ENCODE results near the gene MGST3.
"Not testable (repeated sequence)": the region's sequence is repeated elsewhere in the genome, so short reads cannot be mapped to it uniquely, and the experiment has no call there.

MGST3 gene

GRCh38 chr1:165630629-165631341, at the start of gene MGST3:
Gene MGST3, plus strand, starts transcription at chr1:165631234. Its CDS starts 18,614 bp downstream, at chr1:165649848.
- DNase-seq, result peak; percentile 90

GRCh38 chr1:165581926-165582325, 49.1 kb upstream of the MGST3 start:
- no peak for DNase-seq

- DNase-seq, result no peak
These were observed 44.6 kb upstream of the MGST3 start for GRCh38 chr1:165586398-165586797.

- DNase-seq, result not testable (repeated sequence)
These were observed 39.6 kb upstream of the MGST3 start for GRCh38 chr1:165591391-165591790.

- peak; percentile 17 for DNase-seq
These were observed 37.9 kb upstream of the MGST3 start for GRCh38 chr1:165592945-165593823.

GRCh38 chr1:165595246-165595938, 35.6 kb upstream of the MGST3 start:
- no peak for DNase-seq

GRCh38 chr1:165597883-165598675, 33.0 kb upstream of the MGST3 start:
- peak; percentile 95 for DNase-seq

GRCh38 chr1:165598676-165599059, 32.4 kb upstream of the MGST3 start:
- DNase-seq, result no peak

- no peak for DNase-seq
These were observed 30.2 kb upstream of the MGST3 start for GRCh38 chr1:165600793-165601192.

GRCh38 chr1:165603810-165604209, 27.2 kb upstream of the MGST3 start:
- DNase-seq, result no peak

GRCh38 chr1:165605246-165605645, 25.8 kb upstream of the MGST3 start:
- DNase-seq, result no peak

- DNase-seq, result not testable (repeated sequence)
These were observed 24.4 kb upstream of the MGST3 start for GRCh38 chr1:165606676-165607075.

GRCh38 chr1:165610866-165611265, 20.2 kb upstream of the MGST3 start:
- no peak for DNase-seq

- no peak for DNase-seq
These were observed 19.0 kb upstream of the MGST3 start for GRCh38 chr1:165612062-165612461.

- DNase-seq, result no peak
These were observed 14.9 kb upstream of the MGST3 start for GRCh38 chr1:165616054-165616612.

- DNase-seq, result no peak
These were observed 14.0 kb upstream of the MGST3 start for GRCh38 chr1:165616987-165617546.

GRCh38 chr1:165619647-165620151, 11.3 kb upstream of the MGST3 start:
- no peak for DNase-seq

- no peak for DNase-seq
These were observed 7.4 kb upstream of the MGST3 start for GRCh38 chr1:165623624-165624023.

GRCh38 chr1:165624441-165624840, 6.6 kb upstream of the MGST3 start:
- DNase-seq, result no peak

GRCh38 chr1:165628147-165628822, 2.7 kb upstream of the MGST3 start:
- no peak for DNase-seq

- no peak for DNase-seq
These were observed 1.9 kb upstream of the MGST3 start for GRCh38 chr1:165629151-165629550.

Measured in NK-92 treated with Interleukin-12 subunit alpha and Interleukin-12 subunit beta, amount 100 ng/mL, for 24 hours (cell line).